Activated CD4-positive, alpha-beta T cell treated with anti-CD3 and anti-CD28 coated beads for 36 hours (primary cell): Measurements from ENCODE around the gene SUPT3H. TPM values are rescaled to one million over a fixed set of nuclear protein-coding genes. Genes with fewer than 3 reads are reported as not detected.
"Not testable (repeated sequence)": the region's sequence is repeated elsewhere in the genome, so short reads cannot be mapped to it uniquely, and the experiment has no call there.

ENCODE experiments used
- ATAC-seq: fragments of 200-7000 bp; cut with Tn5 transposase; one replicate; pipeline ENCODE4 v1.10.0; 2021; ENCODE audit warnings: mild to moderate bottlenecking, moderate library complexity
- CTCF ChIA-PET: fragments of 350-600 bp; sonication (Branson Sonifier 250); formaldehyde crosslinking; loops from one replicate; lab custom pipeline; 2021; ENCODE audit warnings: antibody characterized with exemption; lab: Charles Lee
- POLR2A ChIA-PET: fragments of 350-600 bp; sonication (Branson Sonifier 250); formaldehyde crosslinking; loops from one replicate; lab custom pipeline; 2021; ENCODE audit warnings: antibody characterized with exemption, inconsistent platforms; lab: Charles Lee
- DNase-seq: peaks from one replicate; pipeline ENCODE4 v3.0.0-alpha.2; 2020
- H3K27ac Mint-ChIP-seq: one replicate; pipeline ENCODE4 v1.8.0; 2021; ENCODE audit warnings: mixed read lengths
- H3K27me3 Mint-ChIP-seq: one replicate; pipeline ENCODE4 v1.8.0; 2021; ENCODE audit warnings: mixed read lengths
- H3K36me3 Mint-ChIP-seq: one replicate; pipeline ENCODE4 v1.8.0; 2021; ENCODE audit warnings: low read depth, mixed read lengths
- H3K4me1 Mint-ChIP-seq: one replicate; pipeline ENCODE4 v1.8.0; 2021; ENCODE audit warnings: mixed read lengths
- H3K4me3 Mint-ChIP-seq: one replicate; pipeline ENCODE4 v1.8.0; 2021; ENCODE audit warnings: mild to moderate bottlenecking, moderate library complexity, mixed read lengths
- H3K9me3 Mint-ChIP-seq: one replicate; pipeline ENCODE4 v1.8.0; 2021; ENCODE audit warnings: low read depth, mixed read lengths
- intact Hi-C, 2 experiments: fragments of 100-400 bp; cut with DNase I in 1 of 2; cut with micrococcal nuclease in 1 of 2; formaldehyde crosslinking; loops; one replicate each; pipeline versions ENCODE4 v1.14.2 to v1.15.1; 2022 to 2024; cut with DNase I, micrococcal nuclease
- total RNA-seq, 2 experiments: library from RNA; stranded (reverse); gene quantifications; one replicate each; pipeline ENCODE4 v1.2.3, GENCODE V29; 2021

The SUPT3H gene
- total RNA-seq, 2 experiments from 2014 or later, result 15.5 TPM

DNA sequence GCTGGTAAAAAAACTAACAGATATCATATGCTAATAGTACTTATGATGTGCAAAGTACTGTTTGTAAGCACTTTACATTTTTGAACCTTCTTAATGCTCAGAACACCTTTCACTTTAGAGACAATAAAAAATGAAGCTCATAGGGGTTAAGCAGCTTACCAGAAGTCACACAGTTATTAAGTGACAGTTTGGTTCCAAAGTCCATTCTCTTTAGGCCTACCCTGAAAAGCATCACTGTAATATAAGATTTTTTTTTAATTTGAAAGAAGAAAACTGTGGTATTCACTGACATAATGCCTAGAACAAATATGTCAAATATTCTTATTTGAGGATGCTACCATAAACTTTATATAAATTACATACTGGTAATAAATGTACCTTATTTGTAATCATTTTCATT, 177.2 kb downstream of the SUPT3H start:
- H3K4me1 Mint-ChIP-seq, result peaks cover 15% of the 10 kb centered on the region
- no peak overlapping the region for H3K27ac Mint-ChIP-seq
- POLR2A ChIA-PET, result no interaction called here
- H3K9me3 Mint-ChIP-seq, result no peaks in the 10 kb centered on the region
- H3K4me3 Mint-ChIP-seq, result no peak overlapping the region
- intact Hi-C loops, result no loop called here
- CTCF ChIA-PET, result interaction anchor here (1.0 kb wide), 1 partner anchor 15 kb away, joined by 5 read pairs; no protein-coding TSS in a partner anchor
- H3K36me3 Mint-ChIP-seq, result no peaks in the 10 kb centered on the region
- no peaks in the 10 kb centered on the region for H3K27me3 Mint-ChIP-seq
- no peak for DNase-seq
- ATAC-seq, result no peak

- Mint-ChIP-seq H3K4me3 (no peak overlapping the region), H3K36me3 (no peaks in the 10 kb centered on the region), H3K4me1 (peaks cover 23% of the 10 kb centered on the region), H3K9me3 (no peaks in the 10 kb centered on the region), H3K27ac (no peak overlapping the region), H3K27me3 (no peaks in the 10 kb centered on the region)
- no peak for DNase-seq
- ChIA-PET POLR2A (interaction anchor here (0.7 kb wide), 1 partner anchor 579 kb away, joined by 4 read pairs; no protein-coding TSS in a partner anchor), CTCF (interaction anchor here (0.6 to 1.0 kb wide), 2 partner anchors 14 to 725 kb away, joined by 4 to 5 read pairs; no protein-coding TSS in a partner anchor)
- intact Hi-C loops, result no loop called here
- ATAC-seq, result no peak
Observed at GRCh38 chr6:45199554-45199953, 178.2 kb downstream of the SUPT3H start.

DNA sequence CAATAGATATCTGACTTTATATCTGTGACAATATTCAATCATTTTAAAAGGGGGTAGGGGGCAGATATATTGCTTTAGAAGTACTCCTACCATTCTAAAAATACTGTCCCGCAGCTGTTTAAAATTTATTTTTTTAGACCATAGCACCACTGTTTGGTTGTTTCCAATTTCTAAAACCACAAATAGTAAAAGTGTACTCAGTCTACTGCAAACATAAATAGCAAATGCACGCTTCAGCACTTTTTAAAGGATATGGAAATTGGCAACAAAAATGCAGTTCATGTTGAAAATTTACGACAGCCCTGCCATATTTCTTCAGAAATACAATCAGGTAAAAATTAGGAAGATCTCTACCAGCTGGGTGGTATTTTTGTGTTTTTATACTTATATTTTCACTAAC, 181.6 kb downstream of the SUPT3H start:
- intact Hi-C loops, result no loop called here
- no peaks in the 10 kb centered on the region for H3K27me3 Mint-ChIP-seq
- H3K4me1 Mint-ChIP-seq, result peaks cover 27% of the 10 kb centered on the region
- POLR2A ChIA-PET, result no interaction called here
- no peaks in the 10 kb centered on the region for H3K9me3 Mint-ChIP-seq
- CTCF ChIA-PET, result no interaction called here
- H3K36me3 Mint-ChIP-seq, result no peaks in the 10 kb centered on the region
- no peak overlapping the region for H3K27ac Mint-ChIP-seq
- ATAC-seq, result no peak
- no peak for DNase-seq
- H3K4me3 Mint-ChIP-seq, result no peak overlapping the region

- H3K4me3 Mint-ChIP-seq, result no peak overlapping the region
- peaks cover 27% of the 10 kb centered on the region for H3K4me1 Mint-ChIP-seq
- CTCF ChIA-PET, result no interaction called here
- ATAC-seq (no peak), DNase-seq (no peak)
- H3K9me3 Mint-ChIP-seq, result no peaks in the 10 kb centered on the region
- H3K27ac Mint-ChIP-seq, result no peak overlapping the region
- intact Hi-C loops, result no loop called here
- H3K36me3 Mint-ChIP-seq, result peaks cover 2% of the 10 kb centered on the region
- POLR2A ChIA-PET, result no interaction called here
- H3K27me3 Mint-ChIP-seq, result no peaks in the 10 kb centered on the region
Observed at GRCh38 chr6:45195137-45195536, 182.6 kb downstream of the SUPT3H start.

DNA sequence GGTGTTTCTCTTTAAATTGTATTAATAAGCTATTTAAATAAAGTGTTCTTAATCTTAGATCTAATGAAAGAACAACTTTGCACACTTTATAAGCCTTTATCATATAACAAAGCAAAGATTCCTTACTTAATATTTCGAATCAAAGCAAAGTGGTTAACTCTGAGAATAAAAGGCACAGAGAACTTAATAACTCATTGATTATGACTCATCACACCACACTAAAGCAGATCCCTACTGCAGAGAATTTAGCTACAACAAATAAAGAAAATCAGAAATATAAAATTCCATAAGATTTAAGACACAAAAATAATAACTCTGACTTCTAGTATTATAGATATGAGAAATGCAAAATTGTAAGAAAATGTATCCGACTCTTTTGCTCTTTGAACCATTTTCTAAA, 185.2 kb downstream of the SUPT3H start:
- H3K27ac Mint-ChIP-seq, result no peak overlapping the region
- DNase-seq, result no peak
- ChIA-PET POLR2A (interaction anchor here (0.7 kb wide), 1 partner anchor 61 kb away, joined by 3 read pairs; no protein-coding TSS in a partner anchor), CTCF (no interaction called here)
- no peak for ATAC-seq
- H3K4me3 Mint-ChIP-seq, result no peak overlapping the region
- H3K36me3 Mint-ChIP-seq, result peaks cover 2% of the 10 kb centered on the region
- no peaks in the 10 kb centered on the region for H3K9me3 Mint-ChIP-seq
- intact Hi-C loops, result no loop called here
- H3K4me1 Mint-ChIP-seq, result peaks cover 31% of the 10 kb centered on the region
- H3K27me3 Mint-ChIP-seq, result no peaks in the 10 kb centered on the region

DNA sequence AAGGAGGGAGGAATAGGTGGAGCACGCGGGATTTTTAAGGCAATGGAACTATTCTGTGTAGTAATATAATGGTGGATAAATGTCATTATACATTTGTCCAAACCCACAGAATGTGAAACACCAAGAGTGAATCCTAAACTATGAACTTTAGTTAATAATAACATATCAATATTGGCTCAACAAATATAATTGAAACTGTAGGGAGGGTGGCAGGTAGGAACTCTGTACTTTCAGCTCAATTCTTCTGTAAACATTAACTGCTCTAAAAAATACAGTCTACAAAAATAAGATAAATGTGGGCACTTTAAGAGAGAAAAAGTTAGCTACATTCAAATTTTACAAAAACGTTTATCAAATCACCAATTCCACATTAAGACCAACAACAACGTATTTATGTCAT, 186.3 kb downstream of the SUPT3H start:
- H3K4me1 Mint-ChIP-seq, result peaks cover 32% of the 10 kb centered on the region
- H3K4me3 Mint-ChIP-seq, result no peak overlapping the region
- no peaks in the 10 kb centered on the region for H3K27me3 Mint-ChIP-seq
- ATAC-seq, result no peak
- POLR2A ChIA-PET, result no interaction called here
- H3K27ac Mint-ChIP-seq, result no peak overlapping the region
- no peaks in the 10 kb centered on the region for H3K9me3 Mint-ChIP-seq
- intact Hi-C loops, result no loop called here
- CTCF ChIA-PET, result no interaction called here
- DNase-seq, result no peak
- peaks cover 2% of the 10 kb centered on the region for H3K36me3 Mint-ChIP-seq

- intact Hi-C loops, result loop anchor here in 1 of 2 experiments (2.0 kb wide), 1 partner anchor 23 kb away; no protein-coding TSS in a partner anchor
- Mint-ChIP-seq H3K4me3 (no peak overlapping the region), H3K9me3 (no peaks in the 10 kb centered on the region), H3K27me3 (no peaks in the 10 kb centered on the region), H3K4me1 (peaks cover 38% of the 10 kb centered on the region), H3K36me3 (peaks cover 2% of the 10 kb centered on the region), H3K27ac (peak overlapping the region; percentile 9)
- ATAC-seq (peak; percentile 90), DNase-seq (peak; percentile 36)
- ChIA-PET POLR2A (no interaction called here), CTCF (no interaction called here)
Observed at GRCh38 chr6:45187836-45188235, 189.9 kb downstream of the SUPT3H start.

DNA sequence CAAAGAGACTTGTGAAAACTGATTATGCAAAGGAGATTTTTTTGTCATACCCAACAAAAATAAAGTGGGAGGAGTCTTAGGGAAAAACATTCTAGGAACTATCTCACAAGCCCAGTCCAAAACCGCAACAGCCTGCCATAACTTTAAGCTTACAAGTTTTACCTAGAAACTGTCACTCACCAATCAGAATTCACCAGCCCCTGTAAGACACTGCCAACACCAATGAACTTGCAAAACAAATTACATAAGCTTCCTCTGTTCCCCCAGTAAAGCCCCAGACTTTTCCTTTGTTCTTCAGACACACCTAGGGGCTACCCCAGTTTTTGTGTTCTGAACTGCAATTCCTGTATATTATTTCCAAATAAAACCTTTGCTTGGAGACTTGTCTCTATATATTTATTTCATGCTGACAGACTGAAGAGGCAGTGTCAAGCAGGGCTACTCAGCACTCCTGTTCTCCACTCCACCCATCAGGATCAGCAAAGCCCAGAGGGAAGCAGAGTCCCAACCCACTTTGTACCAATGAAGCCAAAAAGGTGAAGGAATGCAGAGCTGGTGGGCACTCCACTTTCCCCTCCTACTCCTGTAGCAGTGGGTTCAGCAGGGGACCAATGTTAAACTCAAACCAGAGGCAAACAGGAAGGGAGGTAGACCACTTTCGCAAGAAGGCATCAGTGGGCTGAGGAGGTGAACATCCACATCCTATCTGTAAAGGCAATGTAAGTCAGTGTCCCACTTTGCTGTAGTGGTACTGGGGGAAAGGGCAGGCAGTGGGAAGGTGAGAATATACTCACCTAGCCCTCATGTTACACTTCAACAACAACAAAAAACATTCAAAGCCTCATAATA, 192.1 kb downstream of the SUPT3H start:
- CTCF ChIA-PET, result interaction anchor here (0.7 kb wide), 3 partner anchors 13 to 469 kb away, joined by 3 to 5 read pairs (median 3); no protein-coding TSS in a partner anchor
- Mint-ChIP-seq H3K9me3 (no peaks in the 10 kb centered on the region), H3K27ac (no peak overlapping the region), H3K27me3 (no peaks in the 10 kb centered on the region), H3K36me3 (peaks cover 1% of the 10 kb centered on the region), H3K4me3 (no peak overlapping the region), H3K4me1 (peaks cover 34% of the 10 kb centered on the region)
- peak; percentile 6 for DNase-seq
- peak; percentile 45 for ATAC-seq
- POLR2A ChIA-PET, result interaction anchor here (0.6 kb wide), 1 partner anchor 538 kb away, joined by 4 read pairs; no protein-coding TSS in a partner anchor
- intact Hi-C loops, result loop anchor here in 1 of 2 experiments (2.0 kb wide), 1 partner anchor 21 kb away; no protein-coding TSS in a partner anchor

DNA sequence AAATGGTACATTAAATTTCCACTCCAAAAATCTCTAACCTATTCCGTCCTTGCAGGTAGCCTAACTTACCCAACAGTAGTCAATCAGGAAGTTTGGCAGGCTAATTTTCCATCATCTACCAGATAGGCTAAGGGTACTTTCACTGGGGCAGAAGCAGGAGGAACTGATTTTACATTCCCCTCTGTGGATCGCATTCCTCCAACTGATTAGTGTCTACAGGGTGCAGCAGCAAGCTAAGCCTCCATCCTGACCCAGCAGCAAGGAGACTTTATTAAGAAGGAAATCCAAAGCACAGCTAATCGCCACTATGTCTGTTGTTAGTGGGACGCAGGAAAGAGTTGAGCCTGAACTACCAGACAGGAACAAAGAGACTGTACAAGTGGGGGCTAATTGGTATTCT, 192.8 kb downstream of the SUPT3H start:
- Mint-ChIP-seq H3K4me1 (peaks cover 34% of the 10 kb centered on the region), H3K27ac (no peak overlapping the region), H3K9me3 (no peaks in the 10 kb centered on the region), H3K27me3 (no peaks in the 10 kb centered on the region), H3K36me3 (no peaks in the 10 kb centered on the region), H3K4me3 (no peak overlapping the region)
- intact Hi-C loops, result no loop called here
- ATAC-seq (no peak), DNase-seq (no peak)
- POLR2A ChIA-PET, result interaction anchor here (0.6 kb wide), 1 partner anchor 539 kb away, joined by 4 read pairs; no protein-coding TSS in a partner anchor
- CTCF ChIA-PET, result interaction anchor here (0.6 kb wide), 1 partner anchor 14 kb away, joined by 3 read pairs; no protein-coding TSS in a partner anchor

- ATAC-seq (no peak), DNase-seq (no peak)
- no peaks in the 10 kb centered on the region for H3K9me3 Mint-ChIP-seq
- intact Hi-C loops, result no loop called here
- H3K4me3 Mint-ChIP-seq, result no peak overlapping the region
- no peak overlapping the region for H3K27ac Mint-ChIP-seq
- peaks cover 34% of the 10 kb centered on the region for H3K4me1 Mint-ChIP-seq
- ChIA-PET POLR2A (no interaction called here), CTCF (no interaction called here)
- H3K27me3 Mint-ChIP-seq, result no peaks in the 10 kb centered on the region
- no peaks in the 10 kb centered on the region for H3K36me3 Mint-ChIP-seq
Observed at GRCh38 chr6:45184040-45184439, 193.7 kb downstream of the SUPT3H start.

- intact Hi-C loops, CTCF ChIA-PET, POLR2A ChIA-PET, H3K4me3 Mint-ChIP-seq, H3K27ac Mint-ChIP-seq, H3K9me3 Mint-ChIP-seq, ATAC-seq, H3K36me3 Mint-ChIP-seq, DNase-seq, H3K27me3 Mint-ChIP-seq: not testable (repeated sequence)
- peaks cover 17% of the 10 kb centered on the region for H3K4me1 Mint-ChIP-seq
Observed at GRCh38 chr6:45176373-45176772, 201.4 kb downstream of the SUPT3H start.
